ENCODE measurements around the gene ZNF652.

DNA sequence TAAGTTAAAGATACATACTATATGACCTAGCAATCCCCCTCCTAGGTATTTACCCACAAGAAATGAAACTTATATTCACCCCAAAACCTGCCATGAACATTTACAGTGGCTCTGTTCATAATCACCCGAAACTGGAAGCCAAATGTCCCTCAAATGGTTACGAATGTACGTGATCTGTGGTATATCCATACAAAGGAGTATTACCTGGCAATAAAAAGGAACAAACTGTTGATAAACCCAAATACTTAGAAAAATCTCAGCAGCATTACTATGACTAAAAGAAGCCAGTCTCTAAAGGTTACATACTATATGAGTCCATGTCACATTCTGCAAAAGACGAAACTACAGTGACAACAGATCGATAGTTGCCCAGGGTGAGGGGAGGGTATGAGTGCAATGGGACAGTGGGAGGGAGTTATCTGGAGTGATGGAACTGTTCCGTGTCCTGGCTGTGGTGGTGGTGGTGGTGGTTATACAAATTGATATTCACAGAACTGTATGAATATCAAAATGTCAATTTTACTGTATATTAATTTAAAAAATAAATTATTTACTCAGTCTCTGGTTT lies 9.4 kb downstream of the ZNF652 start:
- TF ChIP-seq, protein P1, sequence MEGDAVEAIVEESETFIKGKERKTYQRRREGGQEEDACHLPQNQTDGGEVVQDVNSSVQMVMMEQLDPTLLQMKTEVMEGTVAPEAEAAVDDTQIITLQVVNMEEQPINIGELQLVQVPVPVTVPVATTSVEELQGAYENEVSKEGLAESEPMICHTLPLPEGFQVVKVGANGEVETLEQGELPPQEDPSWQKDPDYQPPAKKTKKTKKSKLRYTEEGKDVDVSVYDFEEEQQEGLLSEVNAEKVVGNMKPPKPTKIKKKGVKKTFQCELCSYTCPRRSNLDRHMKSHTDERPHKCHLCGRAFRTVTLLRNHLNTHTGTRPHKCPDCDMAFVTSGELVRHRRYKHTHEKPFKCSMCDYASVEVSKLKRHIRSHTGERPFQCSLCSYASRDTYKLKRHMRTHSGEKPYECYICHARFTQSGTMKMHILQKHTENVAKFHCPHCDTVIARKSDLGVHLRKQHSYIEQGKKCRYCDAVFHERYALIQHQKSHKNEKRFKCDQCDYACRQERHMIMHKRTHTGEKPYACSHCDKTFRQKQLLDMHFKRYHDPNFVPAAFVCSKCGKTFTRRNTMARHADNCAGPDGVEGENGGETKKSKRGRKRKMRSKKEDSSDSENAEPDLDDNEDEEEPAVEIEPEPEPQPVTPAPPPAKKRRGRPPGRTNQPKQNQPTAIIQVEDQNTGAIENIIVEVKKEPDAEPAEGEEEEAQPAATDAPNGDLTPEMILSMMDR (IDR thresholded peaks at IDR 0.05; ENCODE audit: low read length) = no peak
- TF ChIP-seq EZH2 (optimal IDR thresholded peaks at IDR 0.05; ENCODE audit: low read depth, low read length) = no peak
- TF ChIP-seq EZH2phosphoT487 (IDR thresholded peaks at IDR 0.05; ENCODE audit: low read length) = no peak
